ENCODE measurements around the gene HDAC7.
A peak's percentile ranks its signal among the peaks of the same experiment; 100 is the strongest.

The HDAC7 gene

DNA sequence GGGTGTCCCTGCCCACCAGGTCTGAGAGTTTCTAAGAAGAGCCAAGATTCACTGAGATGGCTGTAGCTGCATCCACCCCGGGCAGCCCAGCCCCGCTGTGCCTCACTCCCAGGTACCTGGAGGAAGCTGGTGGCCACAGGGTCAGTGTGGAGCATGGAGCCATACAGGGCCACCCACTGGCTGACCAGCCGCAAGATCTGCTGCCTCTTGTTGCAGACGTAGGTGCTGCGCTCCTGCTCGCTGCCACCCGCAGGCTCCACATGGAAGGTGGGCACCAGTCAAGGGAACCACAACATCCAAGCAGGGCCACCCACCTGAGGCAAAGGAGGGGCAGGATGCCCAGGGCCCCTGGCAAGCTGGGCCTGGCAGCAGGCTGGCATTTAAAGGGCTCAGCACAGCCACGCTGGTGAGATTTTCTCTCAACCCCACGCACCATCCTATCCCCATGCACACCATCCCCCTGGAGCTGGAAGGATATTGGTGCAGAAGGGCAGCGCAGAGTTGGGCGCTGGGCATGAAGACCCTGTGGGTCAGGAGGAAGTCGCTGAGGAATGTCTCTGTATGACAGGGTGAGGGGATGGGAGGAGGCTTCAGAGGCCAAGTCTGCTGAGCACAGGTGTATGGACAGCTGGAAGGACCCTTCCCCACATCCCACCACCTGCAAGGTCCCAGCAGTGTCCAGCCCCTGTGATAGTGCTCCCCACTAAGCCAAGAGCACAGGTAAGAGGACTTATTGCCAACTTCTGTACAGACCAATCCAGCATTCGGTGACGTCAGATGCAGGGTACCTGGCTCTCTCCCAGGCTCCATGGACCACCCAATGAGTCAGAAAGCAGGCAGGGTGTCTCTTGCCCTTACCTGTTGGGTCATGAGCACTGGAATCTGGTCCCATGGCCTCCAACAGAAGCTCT, 71.9 kb downstream of the HDAC7 start:
- DNase-seq (ENCODE audit: low read depth in 3 of 3, low spot score in 1 of 3): no peak

- DNase-seq (ENCODE audit: low read depth in 3 of 3, low spot score in 1 of 3): no peak
These were observed 72.6 kb downstream of the HDAC7 start for GRCh38 chr12:47747126-47747525.

DNA sequence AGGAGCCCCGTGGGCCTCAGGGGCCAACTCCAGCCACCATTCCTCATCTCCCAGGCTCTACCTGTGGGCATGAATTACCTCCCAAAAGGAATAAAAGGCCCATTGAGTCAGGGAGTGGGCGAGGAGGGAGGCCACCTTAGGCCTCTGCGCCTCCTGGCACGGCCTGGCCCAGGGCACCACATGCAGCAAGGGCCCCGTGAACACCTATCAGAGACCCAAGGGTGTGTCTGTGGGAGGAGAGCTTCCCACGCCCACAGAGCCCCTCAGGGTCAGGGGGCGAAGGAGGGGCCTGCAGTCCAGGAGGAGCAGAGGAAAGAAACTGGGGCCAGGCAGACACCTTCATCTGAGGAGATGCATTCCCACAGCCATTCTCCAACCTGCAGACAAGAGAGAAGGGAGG, 73.2 kb downstream of the HDAC7 start:
- no peak for DNase-seq (ENCODE audit: low read depth in 3 of 3, low spot score in 1 of 3)

GRCh38 chr12:47746073-47746472, 73.6 kb downstream of the HDAC7 start:
- DNase-seq (ENCODE audit: low read depth in 3 of 3, low spot score in 1 of 3): no peak

DNA sequence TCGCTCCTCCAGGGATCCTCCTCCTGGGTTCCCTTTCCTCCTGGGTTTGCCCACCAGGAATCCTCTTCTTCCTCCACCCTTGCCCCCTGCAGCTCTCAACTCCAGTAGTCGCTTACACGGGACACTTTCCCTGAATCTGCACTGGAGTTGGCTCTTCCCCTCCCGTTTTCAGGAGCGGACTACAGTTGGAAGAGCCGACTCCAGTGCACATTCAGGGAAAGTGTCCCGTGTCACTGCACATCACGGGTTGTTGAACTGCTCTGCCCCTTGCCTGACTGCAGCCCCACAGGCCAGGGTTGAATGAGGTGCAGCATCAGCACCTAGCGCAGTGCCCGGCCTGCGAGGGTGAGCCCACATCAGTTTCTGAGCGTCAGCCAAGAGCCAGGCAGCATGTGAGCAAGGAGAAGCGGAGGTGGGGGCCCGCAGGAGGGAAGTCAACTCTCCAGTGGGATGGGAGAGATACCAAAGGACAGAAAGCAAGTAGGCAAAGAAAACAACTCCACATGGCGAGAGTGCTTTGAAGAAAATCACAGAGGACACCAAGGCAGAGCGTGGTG, 74.1 kb downstream of the HDAC7 start:
- DNase-seq (ENCODE audit: low read depth in 3 of 3, low spot score in 1 of 3): no peak

DNA sequence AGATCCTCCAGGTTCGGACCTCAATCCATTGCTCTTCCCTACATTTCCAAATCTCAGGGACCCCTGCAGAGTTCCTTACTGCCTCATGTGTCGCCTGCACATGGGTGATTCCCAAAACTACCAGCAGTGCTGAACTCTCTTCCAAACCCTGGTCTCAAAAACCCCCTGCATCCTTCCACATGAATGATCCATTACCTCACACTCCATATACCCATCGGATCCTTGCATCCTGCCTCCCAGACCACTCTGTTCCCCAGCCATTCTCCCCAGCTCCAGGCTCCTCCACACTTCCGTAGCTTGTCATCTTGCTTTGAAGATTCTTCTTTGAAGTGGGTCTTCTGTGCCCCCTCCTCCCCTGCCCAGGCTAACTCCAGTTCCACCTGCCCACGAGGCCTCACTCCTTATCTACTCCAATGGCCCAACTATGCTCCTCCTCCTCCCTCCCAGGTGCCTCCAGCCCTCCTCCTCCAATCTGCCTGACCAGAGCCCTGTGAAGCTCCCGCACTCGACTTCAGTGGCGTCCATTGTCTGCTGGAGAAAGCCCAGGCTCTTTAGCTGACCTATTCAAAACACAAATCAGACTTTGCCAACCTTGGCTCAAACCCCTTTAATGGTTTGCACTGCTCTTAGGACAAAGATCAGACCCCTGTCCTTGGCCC, 74.8 kb downstream of the HDAC7 start:
- no peak for DNase-seq (ENCODE audit: low read depth in 3 of 3, low spot score in 1 of 3)

DNA sequence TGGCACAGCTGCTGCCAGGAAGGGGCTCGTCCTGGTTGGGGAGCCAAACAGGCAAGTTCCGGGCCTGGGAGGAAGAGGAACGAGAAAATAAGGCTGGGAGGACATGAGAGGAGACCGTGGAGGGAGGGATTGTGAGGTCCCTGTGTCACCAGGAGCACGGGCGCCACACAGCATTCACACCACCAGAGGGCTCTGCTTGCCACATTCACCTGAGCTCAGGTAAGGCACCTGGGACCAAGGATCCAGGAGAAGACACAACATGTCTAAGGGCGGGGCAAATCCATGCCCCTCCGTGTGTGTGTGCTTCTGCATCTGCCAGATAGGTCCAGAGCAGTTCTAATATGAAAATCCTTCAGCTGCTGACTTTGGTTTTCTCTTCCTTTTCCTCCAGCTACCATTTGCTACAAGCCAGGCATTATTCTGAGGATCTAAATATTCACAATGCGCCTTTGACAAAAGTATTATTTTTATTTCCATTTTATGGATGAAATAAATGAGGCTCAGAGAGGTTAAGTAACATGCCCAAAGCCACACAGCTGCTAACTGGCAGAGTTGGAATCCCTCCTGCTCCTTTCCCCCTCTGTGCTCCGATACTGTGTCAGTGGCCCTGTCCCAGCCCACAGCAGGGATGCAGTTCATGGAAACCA, 75.6 kb downstream of the HDAC7 start:
- peak; percentile 17 to 46 (median 41) for DNase-seq (ENCODE audit: low read depth in 3 of 3, low spot score in 1 of 3)

- DNase-seq (ENCODE audit: low read depth in 3 of 3, low spot score in 1 of 3): no peak
These were observed 76.3 kb downstream of the HDAC7 start for GRCh38 chr12:47743311-47743860.

GRCh38 chr12:47742253-47742825, 77.4 kb downstream of the HDAC7 start:
- DNase-seq (ENCODE audit: low read depth in 3 of 3, low spot score in 1 of 3): peak; percentile 18 to 70 (median 54)

GRCh38 chr12:47741340-47741703, 78.4 kb downstream of the HDAC7 start:
- DNase-seq (ENCODE audit: low read depth in 3 of 3, low spot score in 1 of 3): peak in 2 of 3 donors; percentile 37 to 50

DNA sequence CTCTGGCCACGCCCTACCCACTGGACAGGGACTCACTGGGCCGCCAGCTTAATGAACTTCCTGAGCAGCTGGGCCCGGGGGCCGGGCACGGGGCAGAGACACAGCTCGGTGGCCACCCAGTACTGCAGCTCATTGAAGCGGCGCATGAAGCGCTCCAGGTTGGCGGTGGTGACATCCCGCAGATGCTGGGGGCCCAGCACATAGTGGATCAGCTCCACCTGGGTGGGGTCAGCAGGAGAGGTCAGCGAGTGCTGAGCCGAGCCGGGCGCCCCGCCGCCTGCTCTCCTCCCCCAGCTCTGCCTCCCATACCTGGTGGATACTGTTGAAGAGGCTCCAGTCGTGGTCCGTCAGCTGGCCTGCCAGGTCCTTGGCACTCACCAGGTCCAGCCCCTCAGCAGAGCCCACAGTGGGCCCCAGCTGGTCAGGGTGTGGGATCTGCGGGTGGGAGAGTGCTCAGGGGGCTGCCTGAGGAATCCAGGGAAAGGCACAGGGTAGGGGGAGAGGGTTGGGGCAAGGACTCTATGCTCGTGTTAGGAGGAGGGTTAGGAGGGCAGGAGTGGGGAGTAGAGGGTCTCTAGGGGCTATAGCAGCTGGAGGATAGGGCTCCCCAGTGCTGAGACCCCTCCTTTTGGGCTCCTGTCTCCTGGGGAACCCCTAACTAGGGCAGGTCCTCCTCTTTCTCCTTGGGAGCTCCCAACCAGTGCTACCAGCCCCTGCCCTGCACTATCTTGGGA, 78.9 kb downstream of the HDAC7 start:
- no peak for DNase-seq (ENCODE audit: low read depth in 3 of 3, low spot score in 1 of 3)

DNA sequence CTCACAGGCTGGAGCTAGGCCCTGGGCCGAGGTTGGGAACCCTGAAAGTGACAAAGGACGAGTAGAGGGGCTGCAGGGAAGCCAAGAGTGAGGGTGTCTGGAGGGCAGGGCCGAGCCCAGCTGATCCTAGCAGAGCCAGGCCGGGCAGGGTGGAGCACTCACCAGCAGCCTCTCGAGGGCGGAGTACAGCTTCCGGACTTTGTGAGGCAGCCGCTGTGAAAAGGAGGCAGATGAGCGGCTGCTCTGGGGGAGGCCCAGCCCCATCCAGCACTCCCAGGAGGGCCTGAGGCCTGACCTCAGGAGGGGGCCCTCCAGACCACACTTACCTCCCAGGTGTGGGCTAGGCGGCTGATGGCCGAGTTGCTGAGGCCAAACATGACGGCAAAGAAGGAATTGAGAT, 79.7 kb downstream of the HDAC7 start:
- no peak for DNase-seq (ENCODE audit: low read depth in 3 of 3, low spot score in 1 of 3)

DNA sequence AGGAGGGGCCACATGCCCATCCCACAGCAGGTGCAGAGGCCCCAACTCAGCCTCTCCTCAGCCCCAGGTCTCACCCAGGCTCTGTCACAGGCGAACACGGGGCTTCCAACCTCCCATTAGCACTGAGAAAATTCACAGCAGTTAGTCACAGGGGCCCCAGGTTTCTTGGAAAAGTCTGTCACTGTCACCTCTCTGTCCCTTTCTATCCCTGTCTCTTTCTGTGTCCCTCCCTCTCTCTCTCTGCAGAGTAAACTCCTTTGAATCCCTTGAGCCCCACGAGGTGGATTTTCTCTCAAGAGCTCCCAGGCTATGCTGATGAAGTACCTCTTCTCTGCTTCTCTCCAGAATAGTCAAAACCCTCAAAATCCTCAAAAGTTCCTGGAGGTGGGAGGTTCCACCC, 80.4 kb downstream of the HDAC7 start:
- DNase-seq (ENCODE audit: low read depth in 3 of 3, low spot score in 1 of 3): no peak

- no peak for DNase-seq (ENCODE audit: low read depth in 3 of 3, low spot score in 1 of 3)
These were observed 81.6 kb downstream of the HDAC7 start for GRCh38 chr12:47737936-47738594.

- DNase-seq (ENCODE audit: low read depth in 3 of 3, low spot score in 1 of 3): no peak
These were observed 82.6 kb downstream of the HDAC7 start for GRCh38 chr12:47736877-47737676.

DNA sequence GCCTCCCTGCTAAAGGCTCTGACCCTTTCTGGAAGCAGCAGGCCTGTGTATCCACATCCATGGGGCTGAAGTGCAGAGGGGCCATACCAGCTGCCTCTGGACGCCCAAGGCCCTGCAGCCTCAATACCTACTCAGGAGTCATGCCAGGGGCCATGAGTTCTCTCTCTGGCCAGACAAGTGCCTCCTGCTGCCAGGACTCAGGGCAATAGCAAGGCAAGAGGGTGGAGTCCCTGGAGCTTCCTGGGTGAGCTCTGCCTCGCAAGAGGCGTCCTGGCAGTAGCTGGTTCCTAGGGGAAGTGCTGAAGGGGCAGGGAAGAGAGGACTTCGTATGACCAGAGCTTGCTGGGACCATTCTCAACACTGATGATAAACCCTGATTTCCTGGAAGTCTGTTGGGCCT, 83.5 kb downstream of the HDAC7 start:
- DNase-seq (ENCODE audit: low read depth in 3 of 3, low spot score in 1 of 3): no peak

- DNase-seq (ENCODE audit: low read depth in 3 of 3, low spot score in 1 of 3): no peak
These were observed 84.1 kb downstream of the HDAC7 start for GRCh38 chr12:47735649-47736048.

DNA sequence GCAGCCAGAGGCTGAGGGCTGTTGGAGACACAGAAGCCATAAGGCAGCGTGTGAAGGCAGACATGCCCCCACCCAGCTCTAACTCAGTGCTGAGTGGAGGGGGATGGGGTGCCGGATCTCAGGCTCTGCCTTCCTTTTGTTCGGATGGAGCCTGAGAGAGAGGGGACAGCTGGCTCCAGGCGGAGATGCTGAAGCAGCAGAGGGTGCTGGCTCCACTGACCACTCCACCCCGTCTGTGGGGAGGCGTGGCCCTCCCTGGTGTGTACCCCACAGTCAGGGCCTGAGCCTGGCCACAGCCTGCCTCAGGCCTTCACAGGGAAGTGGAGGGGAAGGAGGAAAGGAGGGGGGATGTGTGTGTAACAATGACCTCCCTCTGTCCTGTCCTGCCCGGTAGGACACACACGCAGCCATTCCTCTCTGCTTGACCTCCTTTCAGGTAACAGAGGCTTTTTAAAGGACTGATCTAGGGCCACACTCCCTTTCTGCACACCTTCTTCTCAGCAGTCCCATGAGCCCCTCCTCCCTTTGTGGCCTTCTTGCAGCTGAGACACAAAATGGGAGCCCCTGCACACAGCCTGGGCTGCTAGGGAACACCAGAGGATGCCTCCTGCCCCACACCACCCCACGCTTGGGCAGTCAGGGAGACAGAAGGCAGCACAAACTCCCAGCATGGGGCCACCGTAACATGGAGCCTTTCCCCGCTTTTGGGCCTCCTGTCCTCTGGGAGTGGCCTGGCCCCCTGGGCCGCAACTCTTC, 84.8 kb downstream of the HDAC7 start:
- DNase-seq (ENCODE audit: low read depth in 3 of 3, low spot score in 1 of 3): no peak
